CD4-positive, alpha-beta memory T cell (primary cell): ENCODE measurements around the gene DDX5. TPM values are rescaled to one million over a fixed set of nuclear protein-coding genes. Genes with fewer than 3 reads are reported as not detected.
A peak's percentile ranks its signal among the peaks of the same experiment; 100 is the strongest.
"Not testable (repeated sequence)": the region's sequence is repeated elsewhere in the genome, so short reads cannot be mapped to it uniquely, and the experiment has no call there.

Experiments
- CTCF ChIA-PET: fragments of 350-600 bp; sonication (Branson Sonifier 250); formaldehyde crosslinking; loops from one replicate; lab custom pipeline; 2021; ENCODE audit warnings: inconsistent platforms; ENCODE audit not compliant: partially characterized antibody; lab: Charles Lee
- POLR2A ChIA-PET: fragments of 350-600 bp; sonication (Branson Sonifier 250); formaldehyde crosslinking; loops from one replicate; lab custom pipeline; 2021; ENCODE audit not compliant: partially characterized antibody; lab: Charles Lee
- DNase-seq, 5 donors: peaks; one replicate each; pipeline versions ENCODE4 v3.0.0 to v3.0.0-alpha.2; 2020 to 2022; ENCODE audit warnings: mixed read lengths in 1 of 5
- H3K27ac ChIP-seq: one replicate; pipeline ENCODE4 v1.7.0; 2013; ENCODE audit warnings: low read depth, low read length
- H3K27me3 ChIP-seq: 2 replicates; pipeline ENCODE4 v1.7.0; 2013; ENCODE audit warnings: mild to moderate bottlenecking, low read length, moderate library complexity; ENCODE audit not compliant: insufficient read depth
- H3K36me3 ChIP-seq: 2 replicates; pipeline ENCODE4 v1.7.0; 2013; ENCODE audit warnings: mild to moderate bottlenecking, low read length, moderate library complexity; ENCODE audit not compliant: insufficient read depth
- H3K4me1 ChIP-seq: 2 replicates; pipeline ENCODE4 v1.7.0; 2013; ENCODE audit warnings: mild to moderate bottlenecking, low read length, moderate library complexity; ENCODE audit not compliant: insufficient read depth
- H3K4me3 ChIP-seq, 2 donors: one replicate each; pipeline ENCODE4 v1.7.0; 2013; ENCODE audit warnings: low read length in 2 of 2, mild to moderate bottlenecking in 1 of 2
- H3K9me3 ChIP-seq, 2 donors: one replicate each; pipeline ENCODE4 v1.7.0; 2013; ENCODE audit warnings: low read length in 2 of 2, control low read depth in 1 of 2; ENCODE audit not compliant: control insufficient read depth in 1 of 2
- H3K27ac Mint-ChIP-seq, 7 donors: one replicate each; pipeline ENCODE4 v1.8.0; 2020 to 2021; ENCODE audit warnings: mixed read lengths in 7 of 7, mild to moderate bottlenecking in 6 of 7, inconsistent platforms in 3 of 7, moderate library complexity in 3 of 7
- H3K27me3 Mint-ChIP-seq, 2 donors: one replicate each; pipeline ENCODE4 v1.8.0; 2020 to 2021; ENCODE audit warnings: mixed read lengths in 2 of 2
- H3K36me3 Mint-ChIP-seq, 2 donors: one replicate each; pipeline ENCODE4 v1.8.0; 2020 to 2021; ENCODE audit warnings: mixed read lengths in 2 of 2, inconsistent platforms in 1 of 2, mild to moderate bottlenecking in 1 of 2
- H3K4me1 Mint-ChIP-seq, 4 donors: one replicate each; pipeline ENCODE4 v1.8.0; 2020 to 2021; ENCODE audit warnings: mixed read lengths in 4 of 4, mild to moderate bottlenecking in 1 of 4
- H3K4me3 Mint-ChIP-seq, 8 donors: one replicate each; pipeline ENCODE4 v1.8.0; 2020 to 2021; ENCODE audit warnings: mixed read lengths in 8 of 8, mild to moderate bottlenecking in 7 of 8, moderate library complexity in 6 of 8, inconsistent platforms in 3 of 8
- H3K9me3 Mint-ChIP-seq, 8 donors: one replicate each; pipeline ENCODE4 v1.8.0; 2020 to 2021; ENCODE audit warnings: mixed read lengths in 8 of 8, mild to moderate bottlenecking in 5 of 8, inconsistent platforms in 3 of 8, moderate library complexity in 1 of 8
- intact Hi-C: fragments of 100-400 bp; cut with micrococcal nuclease; formaldehyde crosslinking; loops from one replicate; pipeline ENCODE4 v1.15.1; 2023
- polyA plus RNA-seq, 2 donors: library from polyadenylated mRNA; unstranded; fragments of 300-500 nt; fragmentation: Illumina TruSeq; gene quantifications; one replicate each; pipeline ENCODE4 v1.2.3, GENCODE V29; 2021
- total RNA-seq, 2 experiments: library from RNA; stranded (reverse); gene quantifications; one replicate each; pipeline ENCODE4 v1.2.3, GENCODE V29; 2021

The DDX5 gene
- total and polyA plus RNA-seq, 4 experiments from 2014 or later = 1,080 to 1,577 (median 1,393) TPM

DNA sequence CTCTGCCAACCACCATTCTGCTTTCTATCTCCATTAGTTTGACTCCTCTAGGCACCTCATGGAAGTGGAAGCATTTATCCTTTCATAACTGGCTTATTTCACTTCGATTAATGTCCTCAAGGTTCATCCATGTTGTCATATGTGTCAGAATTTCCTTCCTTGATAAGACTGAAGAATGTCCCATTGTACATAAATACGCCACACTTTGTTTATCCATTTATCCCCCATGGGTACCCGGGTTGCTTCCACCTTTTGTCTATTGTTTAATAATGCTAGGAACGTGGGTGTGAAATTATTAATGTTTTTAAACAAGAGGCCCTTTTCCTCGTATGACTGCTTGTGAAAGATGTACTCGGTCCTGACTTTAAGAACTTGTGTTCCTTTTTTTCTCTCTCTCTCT is 44.3 kb downstream of the DDX5 start:
- Histone ChIP-seq H3K4me3 (no peak overlapping the region), H3K4me1 (peaks cover 6% of the 10 kb centered on the region), H3K36me3 (no peaks in the 10 kb centered on the region), H3K9me3 (no peaks in the 10 kb centered on the region), H3K27ac (no peak overlapping the region), H3K27me3 (peaks cover 4% of the 10 kb centered on the region)
- no peaks in the 10 kb centered on the region for H3K36me3 Mint-ChIP-seq
- H3K27ac Mint-ChIP-seq = no peak overlapping the region
- POLR2A ChIA-PET = no interaction called here
- peaks cover 3 to 13% (median 6%) of the 10 kb centered on the region in 4 donors for H3K4me1 Mint-ChIP-seq
- no peak overlapping the region for H3K4me3 Mint-ChIP-seq
- DNase-seq = no peak
- H3K9me3 Mint-ChIP-seq = no peaks in the 10 kb centered on the region
- intact Hi-C loops = no loop called here
- CTCF ChIA-PET = no interaction called here
- H3K27me3 Mint-ChIP-seq = peaks cover 0 to 3% of the 10 kb centered on the region in 2 donors

DNA sequence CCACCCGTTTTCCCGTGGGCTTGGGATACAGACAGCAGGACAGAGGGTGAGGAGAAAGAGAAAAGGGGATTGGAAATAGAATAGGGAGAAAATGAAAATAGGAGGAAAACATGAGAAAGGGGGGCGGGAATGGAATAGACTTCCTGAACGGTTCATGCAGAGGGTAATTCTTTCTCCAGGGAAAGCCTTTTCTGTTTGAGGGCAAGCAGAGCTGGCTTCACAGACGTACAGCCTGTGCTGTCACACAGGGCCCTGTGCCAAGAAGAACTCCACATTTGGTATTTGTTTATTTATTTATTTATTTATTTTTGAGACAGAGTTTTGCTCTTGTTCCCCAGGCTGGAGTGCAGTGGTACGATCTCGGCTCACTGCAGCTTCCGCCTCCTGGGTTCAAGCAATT is 45.1 kb downstream of the DDX5 start:
- H3K4me3 Mint-ChIP-seq = no peak overlapping the region
- Histone ChIP-seq H3K9me3 (no peaks in the 10 kb centered on the region), H3K27me3 (no peaks in the 10 kb centered on the region), H3K4me1 (peaks cover 13% of the 10 kb centered on the region), H3K4me3 (no peak overlapping the region), H3K36me3 (no peaks in the 10 kb centered on the region), H3K27ac (no peak overlapping the region)
- ChIA-PET CTCF (no interaction called here), POLR2A (no interaction called here)
- H3K27me3 Mint-ChIP-seq = peaks cover 0 to 3% of the 10 kb centered on the region in 2 donors
- no peaks in the 10 kb centered on the region for H3K36me3 Mint-ChIP-seq
- peaks cover 7 to 19% (median 11%) of the 10 kb centered on the region in 4 donors for H3K4me1 Mint-ChIP-seq
- no peak for DNase-seq
- intact Hi-C loops = no loop called here
- no peak overlapping the region for H3K27ac Mint-ChIP-seq
- H3K9me3 Mint-ChIP-seq = no peaks in the 10 kb centered on the region

DNA sequence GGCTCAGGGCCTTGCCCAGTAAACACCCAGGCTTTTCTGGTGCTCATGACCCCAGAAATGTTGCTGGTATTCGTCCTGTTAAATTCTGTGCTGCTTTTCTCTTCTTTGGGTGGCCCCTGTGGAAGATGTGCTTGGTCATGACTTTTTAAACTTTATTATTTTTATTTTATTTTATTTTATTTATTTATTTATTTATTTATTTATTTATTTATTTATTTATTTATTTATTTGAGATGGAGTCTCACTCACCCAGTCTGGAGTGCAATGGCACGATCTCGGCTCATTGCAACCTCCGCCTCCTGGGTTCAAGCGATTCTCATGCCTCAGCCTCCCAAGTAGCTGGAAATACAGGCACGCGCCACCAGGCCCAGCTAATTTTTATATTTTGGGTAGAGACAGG is 46.3 kb downstream of the DDX5 start:
- DNase-seq, H3K36me3 Mint-ChIP-seq, H3K4me3 ChIP-seq, intact Hi-C loops, H3K4me3 Mint-ChIP-seq, H3K27me3 ChIP-seq, H3K9me3 Mint-ChIP-seq, H3K27me3 Mint-ChIP-seq, H3K27ac Mint-ChIP-seq, H3K27ac ChIP-seq, POLR2A ChIA-PET, CTCF ChIA-PET, H3K36me3 ChIP-seq, H3K9me3 ChIP-seq: not testable (repeated sequence)
- H3K4me1 ChIP-seq = peaks cover 17% of the 10 kb centered on the region
- peaks cover 8 to 22% (median 16%) of the 10 kb centered on the region in 4 donors for H3K4me1 Mint-ChIP-seq

DNA sequence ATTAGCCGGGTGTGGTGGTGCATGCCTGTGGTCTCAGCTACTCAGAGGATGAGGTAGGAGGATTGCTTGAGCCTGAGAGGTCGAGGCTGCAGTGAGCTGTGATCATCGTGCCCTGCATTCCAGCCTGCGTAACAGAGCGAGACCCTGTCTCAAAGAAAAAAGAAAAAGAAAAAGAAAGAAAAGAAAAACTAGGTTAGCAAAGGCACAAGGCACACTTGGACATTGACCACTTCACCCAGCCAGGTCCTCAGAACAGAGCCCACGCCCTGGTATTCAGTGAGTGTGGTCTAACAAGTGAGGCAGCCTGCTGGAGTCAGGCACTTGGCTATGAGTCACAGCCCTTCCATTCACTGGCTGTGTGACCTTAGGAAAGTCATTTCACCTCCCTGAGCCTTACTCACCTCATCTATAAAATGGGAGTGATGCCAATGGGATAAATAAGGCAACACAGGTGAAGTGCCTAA is 46.8 kb downstream of the DDX5 start:
- peaks cover 17% of the 10 kb centered on the region for H3K4me1 ChIP-seq
- no peaks in the 10 kb centered on the region for H3K9me3 ChIP-seq
- DNase-seq = no peak
- no peaks in the 10 kb centered on the region for H3K36me3 ChIP-seq
- Mint-ChIP-seq H3K4me1 (peaks cover 8 to 23% (median 17%) of the 10 kb centered on the region in 4 donors), H3K9me3 (no peaks in the 10 kb centered on the region), H3K27me3 (no peaks in the 10 kb centered on the region), H3K27ac (no peak overlapping the region), H3K36me3 (no peaks in the 10 kb centered on the region), H3K4me3 (no peak overlapping the region)
- POLR2A ChIA-PET = no interaction called here
- no peak overlapping the region for H3K4me3 ChIP-seq
- H3K27ac ChIP-seq = no peak overlapping the region
- H3K27me3 ChIP-seq = no peaks in the 10 kb centered on the region
- CTCF ChIA-PET = no interaction called here
- intact Hi-C loops = no loop called here

DNA sequence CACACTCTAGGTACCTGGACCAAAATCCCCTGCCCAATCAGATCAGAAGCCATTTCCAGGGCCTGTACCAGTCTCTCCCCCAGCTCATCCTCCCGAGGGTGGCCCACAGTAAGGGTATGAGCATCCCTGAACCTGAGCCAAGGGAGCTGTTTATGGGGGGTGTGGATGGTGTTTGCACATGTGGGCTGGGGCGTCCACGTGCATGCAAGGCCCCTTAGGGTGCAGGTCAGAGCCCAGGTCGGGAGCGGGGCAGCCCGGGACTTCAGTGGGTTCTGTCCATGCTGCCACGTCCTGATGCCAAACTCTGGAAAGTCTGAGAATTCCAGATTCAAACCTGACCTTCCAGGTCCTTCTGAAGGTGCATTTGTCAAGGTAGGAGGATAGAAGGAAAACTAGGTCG is 47.3 kb downstream of the DDX5 start:
- Histone ChIP-seq H3K9me3 (no peaks in the 10 kb centered on the region), H3K36me3 (no peaks in the 10 kb centered on the region), H3K27ac (no peak overlapping the region), H3K27me3 (no peaks in the 10 kb centered on the region), H3K4me1 (peaks cover 17% of the 10 kb centered on the region), H3K4me3 (no peak overlapping the region)
- Mint-ChIP-seq H3K4me3 (no peak overlapping the region), H3K4me1 (peaks cover 8 to 23% (median 17%) of the 10 kb centered on the region in 4 donors), H3K27me3 (no peaks in the 10 kb centered on the region), H3K36me3 (no peaks in the 10 kb centered on the region), H3K9me3 (no peaks in the 10 kb centered on the region), H3K27ac (no peak overlapping the region)
- ChIA-PET POLR2A (no interaction called here), CTCF (interaction anchor here (1.0 kb wide), 1 partner anchor 39 kb away, joined by 3 read pairs; no protein-coding TSS in a partner anchor)
- intact Hi-C loops = no loop called here
- no peak for DNase-seq

DNA sequence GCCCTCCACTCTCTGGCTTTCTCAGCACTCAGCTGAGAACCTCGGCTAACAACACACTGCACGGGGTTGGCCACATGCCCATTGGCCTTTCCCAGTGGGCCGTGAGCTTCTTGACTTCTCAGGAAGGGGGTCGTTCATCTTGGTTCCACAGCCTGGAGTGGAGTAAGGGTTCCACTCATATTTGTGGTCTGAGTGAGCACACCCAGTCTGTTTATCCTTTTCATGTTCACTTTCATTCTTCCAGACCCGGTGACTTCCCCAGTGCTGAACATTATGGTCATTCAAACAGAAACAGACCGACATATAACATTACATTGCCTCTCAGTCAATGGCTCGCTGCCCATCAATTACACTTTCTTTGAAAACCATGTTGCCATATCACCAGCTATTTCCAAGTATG is 48.9 kb downstream of the DDX5 start:
- peaks cover 17% of the 10 kb centered on the region for H3K4me1 ChIP-seq
- intact Hi-C loops = no loop called here
- ChIA-PET CTCF (interaction anchor here (4.3 kb wide), 1 partner anchor 37 kb away, joined by 25 read pairs; no protein-coding TSS in a partner anchor), POLR2A (interaction anchor here (1.2 to 5.8 kb wide), 7 partner anchors 15 to 683 kb away, joined by 3 to 45 read pairs (median 6); partner anchors contain the start of genes CEP95, DDX42, DDX5 and POLG2)
- Mint-ChIP-seq H3K9me3 (no peaks in the 10 kb centered on the region), H3K4me3 (no peak overlapping the region), H3K27me3 (no peaks in the 10 kb centered on the region), H3K27ac (no peak overlapping the region), H3K36me3 (no peaks in the 10 kb centered on the region), H3K4me1 (peaks cover 8 to 23% (median 17%) of the 10 kb centered on the region in 4 donors)
- no peak for DNase-seq
- H3K27ac ChIP-seq = no peak overlapping the region
- H3K9me3 ChIP-seq = no peaks in the 10 kb centered on the region
- no peak overlapping the region for H3K4me3 ChIP-seq
- H3K27me3 ChIP-seq = no peaks in the 10 kb centered on the region
- H3K36me3 ChIP-seq = no peaks in the 10 kb centered on the region

DNA sequence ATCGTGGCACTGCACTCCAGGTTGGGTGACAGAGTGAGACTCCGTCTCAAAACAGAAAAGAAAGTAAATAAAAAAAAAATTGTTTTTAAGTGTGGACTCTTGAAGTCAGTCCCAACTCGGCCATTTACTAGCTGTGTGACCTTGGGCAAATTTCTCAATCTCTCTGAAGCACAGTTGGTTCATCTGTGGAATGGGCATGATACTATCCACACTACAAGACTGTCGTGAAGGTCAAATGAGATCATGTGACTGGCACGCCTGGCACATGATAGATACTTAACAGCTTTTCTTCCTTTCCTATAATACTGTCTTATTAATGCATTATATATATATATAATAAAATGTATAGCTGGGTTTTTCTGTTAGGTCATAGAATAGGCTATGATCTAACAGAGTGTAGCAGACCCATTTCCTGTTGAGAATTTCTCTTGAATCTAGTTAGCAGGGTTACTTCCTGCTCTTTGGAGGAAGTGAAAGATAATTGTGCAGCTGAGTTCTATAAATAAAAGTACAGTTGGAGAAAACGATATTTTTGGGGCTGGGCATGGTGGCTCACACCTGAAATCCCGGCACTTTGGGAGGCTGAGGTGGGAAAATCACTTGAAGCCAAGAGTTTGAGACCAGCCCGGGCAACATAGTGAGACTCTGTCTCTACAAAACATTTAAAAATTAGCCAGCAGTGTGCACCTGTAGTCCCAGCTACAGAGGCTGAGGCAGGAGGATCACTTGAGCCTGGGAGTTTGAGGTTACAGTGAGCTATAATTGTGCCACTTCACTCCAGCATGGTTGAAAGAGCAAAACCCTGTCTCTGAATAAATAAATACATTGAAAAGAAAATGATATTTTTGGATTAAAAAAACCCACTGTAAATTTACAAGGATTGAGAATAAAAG is 49.9 kb downstream of the DDX5 start:
- Mint-ChIP-seq H3K27ac (peak overlapping the region in 6 of 7 donors; percentile 61 to 92 (median 85)), H3K9me3 (no peaks in the 10 kb centered on the region), H3K27me3 (no peaks in the 10 kb centered on the region), H3K36me3 (no peaks in the 10 kb centered on the region), H3K4me1 (peaks cover 8 to 23% (median 17%) of the 10 kb centered on the region in 4 donors), H3K4me3 (peak overlapping the region in 7 of 8 donors; percentile 32 to 67 (median 62))
- Histone ChIP-seq H3K9me3 (no peaks in the 10 kb centered on the region), H3K36me3 (no peaks in the 10 kb centered on the region), H3K4me3 (no peak overlapping the region), H3K27me3 (no peaks in the 10 kb centered on the region), H3K27ac (no peak overlapping the region), H3K4me1 (peaks cover 17% of the 10 kb centered on the region)
- peak in 3 of 5 donors; percentile 10 to 21 (median 19) for DNase-seq
- intact Hi-C loops = no loop called here
- POLR2A ChIA-PET = interaction anchor here (0.9 to 5.8 kb wide), 10 partner anchors 13 to 682 kb away, joined by 3 to 45 read pairs (median 4); partner anchors contain the start of genes CEP95, DDX42, DDX5 and POLG2
- CTCF ChIA-PET = interaction anchor here (1.1 to 4.3 kb wide), 2 partner anchors 36 kb away, joined by 3 to 25 read pairs; no protein-coding TSS in a partner anchor
